HG03159 (cell line): ENCODE results near the gene LRRC4C.

Source experiments
- ATAC-seq: cut with Tn5 transposase; IDR thresholded peaks from one replicate; pipeline ENCODE4 v1.9.1; 2021; ENCODE audit warnings: mild to moderate bottlenecking, moderate library complexity; ENCODE audit not compliant: unreplicated experiment

The LRRC4C gene

DNA sequence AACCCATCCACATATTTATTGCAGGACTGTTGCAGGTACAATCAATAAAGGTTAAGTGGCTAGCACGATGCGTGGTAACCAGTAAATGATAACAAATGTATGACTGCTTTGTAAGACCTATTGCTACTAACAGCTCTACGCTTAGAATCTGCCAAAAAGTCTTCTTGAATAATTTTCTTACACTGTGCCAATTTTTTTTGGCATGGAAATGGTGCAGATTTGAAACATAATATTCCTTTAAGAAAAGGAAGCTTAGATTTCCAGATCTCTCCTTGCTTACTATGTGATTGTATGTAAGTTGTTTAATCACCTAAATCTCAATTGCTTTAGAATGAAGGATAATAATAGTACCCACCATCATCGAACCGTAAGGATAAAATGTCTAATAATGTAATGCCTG is 192.0 kb downstream of the LRRC4C start:
- no peak for ATAC-seq

- ATAC-seq = no peak
Measured at GRCh38 chr11:41256041-41256440, 203.4 kb downstream of the LRRC4C start.

- ATAC-seq = no peak
Measured at GRCh38 chr11:41254966-41255365, 204.5 kb downstream of the LRRC4C start.

DNA sequence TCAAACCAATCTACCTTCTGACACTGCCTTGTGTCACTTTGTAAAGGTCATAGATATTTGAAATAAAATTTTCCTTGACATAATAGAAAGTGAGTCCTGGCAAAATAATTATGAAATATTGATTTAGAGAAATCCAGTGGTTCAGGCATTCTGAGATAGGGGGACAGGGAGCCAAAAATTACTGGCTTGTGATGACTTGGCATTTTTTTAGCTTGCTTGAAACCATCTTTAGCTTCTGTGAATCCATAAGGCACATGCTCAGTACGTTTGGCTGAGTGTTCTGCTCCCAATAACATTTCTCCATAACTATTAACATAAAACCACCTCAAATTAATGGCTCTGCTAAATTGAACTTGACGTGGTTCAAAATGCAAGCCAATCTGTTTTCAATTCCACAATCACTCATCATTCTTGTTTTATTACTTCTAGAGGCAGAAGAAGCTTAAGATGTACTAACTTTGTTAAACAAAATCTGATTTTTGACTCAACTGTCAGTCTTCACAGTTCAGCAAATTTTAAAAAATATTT is 209.0 kb downstream of the LRRC4C start:
- no peak for ATAC-seq

DNA sequence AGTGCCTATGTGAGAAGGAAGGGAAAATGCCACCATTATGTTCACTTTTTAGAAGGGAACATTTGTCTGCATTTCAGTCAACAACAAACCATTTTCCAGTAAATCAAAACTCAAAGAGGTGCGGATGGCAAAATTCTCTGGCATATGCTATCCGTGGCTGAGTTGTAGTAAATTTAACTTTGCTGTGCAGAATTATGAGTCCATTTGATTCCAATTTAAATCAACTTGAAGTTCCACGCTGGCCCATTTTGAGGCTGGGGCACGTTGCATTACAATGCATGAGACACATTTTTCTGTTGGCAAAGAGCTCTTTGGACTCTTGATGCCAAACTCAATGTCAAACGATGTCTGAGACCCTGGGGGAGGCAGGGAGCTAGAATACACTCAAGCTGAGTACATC is 211.8 kb downstream of the LRRC4C start:
- no peak for ATAC-seq

GRCh38 chr11:41246399-41246745 is 213.1 kb downstream of the LRRC4C start:
- ATAC-seq = no peak

GRCh38 chr11:41245704-41246398 is 213.6 kb downstream of the LRRC4C start:
- ATAC-seq = no peak

- ATAC-seq = no peak
Measured at GRCh38 chr11:41245184-41245583, 214.3 kb downstream of the LRRC4C start.

GRCh38 chr11:41237382-41237781 is 222.1 kb downstream of the LRRC4C start:
- no peak for ATAC-seq

DNA sequence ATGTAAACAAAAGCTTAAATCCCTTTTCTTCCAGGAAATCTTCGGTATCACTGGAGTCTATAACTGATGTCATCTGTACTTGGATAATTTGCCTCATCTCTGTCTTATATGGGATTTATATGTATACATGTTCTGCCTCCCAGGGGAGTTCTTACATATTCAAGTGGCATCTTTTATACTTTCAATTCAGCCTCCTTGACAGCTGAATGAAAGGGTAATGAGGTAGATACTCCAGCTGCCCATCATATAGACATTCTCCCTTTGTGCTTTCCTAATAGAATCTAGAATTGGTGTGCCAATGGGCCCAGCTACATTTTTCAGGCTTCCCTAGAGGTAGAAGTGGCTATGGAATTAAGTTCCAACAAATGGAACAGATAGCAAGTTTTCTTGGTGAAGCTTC is 223.8 kb downstream of the LRRC4C start:
- no peak for ATAC-seq

DNA sequence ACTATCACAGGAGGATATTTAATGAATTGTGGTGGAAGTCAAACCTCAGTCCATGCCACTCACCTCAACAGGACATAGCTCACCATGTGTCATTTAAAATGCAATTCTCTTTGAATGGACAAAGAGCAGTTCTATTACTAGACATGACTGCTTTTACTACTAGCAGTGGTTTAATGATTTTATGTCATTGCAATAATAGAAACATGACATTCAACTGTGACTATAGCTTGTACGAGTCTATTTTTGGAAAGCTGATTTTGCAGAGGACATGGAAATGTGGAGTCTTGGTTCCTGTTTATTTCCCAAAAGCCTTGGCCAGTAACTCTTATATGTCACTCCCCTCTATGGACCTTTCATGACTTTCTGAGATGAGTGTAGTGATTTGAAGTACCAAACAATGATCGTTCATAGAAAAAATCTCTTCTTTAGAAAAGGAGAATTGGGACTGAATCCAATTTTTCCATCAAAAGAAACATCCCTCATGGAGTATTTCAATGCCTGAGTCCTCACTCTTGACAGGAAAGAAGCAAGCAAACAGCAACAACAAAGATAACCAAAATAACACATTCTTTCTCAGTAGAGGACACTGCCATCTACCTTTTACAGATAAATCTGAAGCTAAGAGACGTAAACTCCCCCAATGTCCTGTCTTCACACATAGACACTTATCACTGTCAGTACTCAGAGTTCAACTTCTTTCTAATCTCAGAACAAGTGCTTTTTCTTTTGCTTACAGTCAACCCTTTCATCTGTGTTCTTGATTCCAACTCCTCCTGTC is 233.4 kb downstream of the LRRC4C start:
- no peak for ATAC-seq

GRCh38 chr11:41222236-41222635 is 237.2 kb downstream of the LRRC4C start:
- ATAC-seq = no peak

- no peak for ATAC-seq
Measured at GRCh38 chr11:41206388-41206787, 253.1 kb downstream of the LRRC4C start.

DNA sequence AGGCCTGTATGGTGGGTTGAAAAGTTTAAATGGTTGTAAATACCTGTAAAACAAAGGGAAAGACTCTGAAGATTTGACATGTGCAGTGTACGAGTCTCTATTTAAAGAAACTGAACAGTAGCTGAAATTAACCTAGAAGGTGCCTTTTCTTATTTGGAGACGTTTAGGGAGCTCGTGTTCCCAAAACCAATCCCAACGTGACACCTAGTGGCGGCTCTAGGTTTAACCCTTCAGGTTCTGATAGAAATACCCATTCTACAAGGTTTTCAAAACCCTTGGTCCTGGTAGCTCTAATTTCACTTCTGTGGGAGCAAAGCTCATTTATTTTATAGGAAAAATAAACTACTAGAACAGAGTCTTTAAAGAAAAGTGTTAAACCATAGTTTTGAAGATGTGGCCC is 258.3 kb downstream of the LRRC4C start:
- ATAC-seq = no peak

GRCh38 chr11:41190437-41191082 is 268.9 kb downstream of the LRRC4C start:
- no peak for ATAC-seq

DNA sequence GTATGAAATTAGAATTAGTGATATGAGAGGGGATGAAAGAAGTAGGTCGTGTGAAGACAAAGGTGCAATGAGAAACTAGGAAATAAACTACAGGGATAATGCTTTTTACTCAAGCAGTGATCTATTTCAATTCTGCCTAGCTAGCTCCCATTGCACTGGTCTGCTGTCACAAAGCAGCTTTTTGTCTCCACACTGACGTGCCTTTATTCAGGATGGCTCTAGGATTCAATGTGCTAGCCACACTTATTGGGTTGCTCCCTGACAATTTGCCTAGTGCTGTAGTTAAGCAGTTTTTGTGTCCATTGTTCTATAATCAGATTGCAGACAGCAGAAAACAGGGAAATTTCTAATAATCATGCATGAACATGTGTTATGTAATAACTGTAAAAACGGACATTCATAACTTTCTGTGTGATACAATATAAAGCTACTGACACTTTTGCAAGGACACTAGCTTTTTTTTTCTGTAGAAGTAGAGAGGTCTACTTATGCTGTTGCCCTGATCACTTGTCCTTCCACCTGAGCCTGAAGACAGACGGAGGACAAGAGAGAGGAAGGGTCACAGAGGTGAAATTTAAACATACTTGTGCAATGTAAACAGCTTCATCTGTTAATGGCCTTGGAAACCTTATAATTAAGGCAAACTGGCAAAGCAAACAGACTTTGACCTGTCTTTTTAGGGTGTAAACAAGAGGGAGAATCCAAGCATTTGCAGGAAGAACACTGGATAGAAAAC is 269.6 kb downstream of the LRRC4C start:
- no peak for ATAC-seq

- no peak for ATAC-seq
Measured at GRCh38 chr11:41177791-41178190, 281.7 kb downstream of the LRRC4C start.

DNA sequence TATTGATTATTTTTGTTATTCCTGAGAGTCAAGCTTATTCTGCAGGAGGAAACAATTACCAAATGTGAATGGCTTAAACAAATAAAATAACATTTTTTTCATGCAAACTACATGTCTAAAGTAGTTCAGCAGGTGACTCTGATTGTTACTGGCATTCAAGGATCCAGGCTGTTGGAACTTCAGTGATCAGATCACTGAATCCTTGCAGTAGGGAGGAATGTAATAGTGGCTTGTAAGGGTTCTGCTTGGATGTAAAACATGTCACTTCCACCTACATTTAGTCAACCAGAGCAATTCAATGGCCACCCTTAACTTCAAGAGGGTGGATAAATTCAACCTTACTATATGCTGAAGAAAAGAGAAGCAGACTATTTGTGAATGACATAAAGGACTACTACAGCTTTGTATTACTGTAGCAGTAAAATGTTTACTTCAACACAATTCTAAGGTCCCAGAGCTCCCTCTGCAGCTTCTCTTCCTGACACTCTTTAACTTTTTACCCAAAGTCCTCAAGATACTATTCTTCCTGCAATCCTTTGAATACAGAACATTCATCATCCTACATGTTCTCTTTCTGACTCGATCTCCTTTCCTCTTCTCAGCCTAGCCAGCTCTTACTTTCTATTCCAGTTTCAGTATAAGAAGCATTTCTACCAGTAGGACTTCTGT is 284.0 kb downstream of the LRRC4C start:
- no peak for ATAC-seq

GRCh38 chr11:41146326-41146725 is 313.1 kb downstream of the LRRC4C start:
- no peak for ATAC-seq

DNA sequence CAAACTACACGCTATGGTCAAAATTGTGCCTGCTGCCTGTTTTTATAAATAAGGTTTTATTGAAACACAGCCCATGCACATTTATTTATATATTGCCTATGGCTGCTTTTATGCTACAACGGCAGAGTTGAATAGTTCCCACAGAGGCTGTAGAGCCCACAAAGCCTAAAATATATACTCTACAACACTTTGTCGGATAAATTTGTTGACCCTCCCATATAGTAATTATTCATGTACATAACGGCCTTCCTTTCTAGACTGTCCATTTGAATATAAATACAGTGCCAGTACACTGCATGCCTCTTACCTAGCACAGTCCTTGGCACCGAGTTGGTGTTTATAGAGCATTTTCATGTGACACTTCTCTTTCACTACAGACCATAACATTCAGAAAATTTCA is 314.0 kb downstream of the LRRC4C start:
- ATAC-seq = no peak

- no peak for ATAC-seq
Measured at GRCh38 chr11:41134971-41135370, 324.5 kb downstream of the LRRC4C start.
